ENCODE results near the gene UBL3.

Gene UBL3

GRCh38 chr13:29763436-29764180, 86.8 kb downstream of the UBL3 start:
- no peak for DNase-seq (ENCODE audit: extremely low spot score, insufficient read length, low read depth)
- no peak for FAIRE-seq

- no peak for DNase-seq (ENCODE audit: extremely low spot score, insufficient read length, low read depth)
- no peak for FAIRE-seq
These were observed 88.6 kb downstream of the UBL3 start for GRCh38 chr13:29761815-29762214.

- DNase-seq (ENCODE audit: extremely low spot score, insufficient read length, low read depth) (no peak), FAIRE-seq (no peak)
These were observed 89.3 kb downstream of the UBL3 start for GRCh38 chr13:29761160-29761559.

- DNase-seq (ENCODE audit: extremely low spot score, insufficient read length, low read depth) = no peak
- FAIRE-seq = peak; percentile 63
These were observed 89.9 kb downstream of the UBL3 start for GRCh38 chr13:29760544-29760943.

GRCh38 chr13:29758531-29759114, 91.8 kb downstream of the UBL3 start:
- peak; percentile 98 for FAIRE-seq
- peak; percentile 52 for DNase-seq (ENCODE audit: extremely low spot score, insufficient read length, low read depth)

GRCh38 chr13:29756506-29756905, 93.9 kb downstream of the UBL3 start:
- FAIRE-seq = no peak
- no peak for DNase-seq (ENCODE audit: extremely low spot score, insufficient read length, low read depth)

GRCh38 chr13:29754473-29754806, 96.0 kb downstream of the UBL3 start:
- DNase-seq (ENCODE audit: extremely low spot score, insufficient read length, low read depth) (no peak), FAIRE-seq (no peak)

GRCh38 chr13:29753618-29754472, 96.6 kb downstream of the UBL3 start:
- FAIRE-seq (no peak), DNase-seq (ENCODE audit: extremely low spot score, insufficient read length, low read depth) (no peak)

- no peak for FAIRE-seq
- no peak for DNase-seq (ENCODE audit: extremely low spot score, insufficient read length, low read depth)
These were observed 98.2 kb downstream of the UBL3 start for GRCh38 chr13:29752175-29752574.

GRCh38 chr13:29750183-29750530, 100.3 kb downstream of the UBL3 start:
- DNase-seq (ENCODE audit: extremely low spot score, insufficient read length, low read depth) = no peak
- no peak for FAIRE-seq

- no peak for FAIRE-seq
- DNase-seq (ENCODE audit: extremely low spot score, insufficient read length, low read depth) = no peak
These were observed 100.8 kb downstream of the UBL3 start for GRCh38 chr13:29749401-29750182.

GRCh38 chr13:29748097-29748496, 102.3 kb downstream of the UBL3 start:
- no peak for FAIRE-seq

GRCh38 chr13:29746148-29746677, 104.2 kb downstream of the UBL3 start:
- no peak for FAIRE-seq
- no peak for DNase-seq (ENCODE audit: extremely low spot score, insufficient read length, low read depth)

More at GRCh38 chr13:29748097-29748496, 102.3 kb downstream of the UBL3 start:
- no peak for DNase-seq (ENCODE audit: extremely low spot score, insufficient read length, low read depth)

GRCh38 chr13:29745704-29746103, 104.7 kb downstream of the UBL3 start:
- DNase-seq (ENCODE audit: extremely low spot score, insufficient read length, low read depth) (no peak), FAIRE-seq (no peak)

GRCh38 chr13:29743201-29743786, 107.1 kb downstream of the UBL3 start:
- FAIRE-seq (no peak), DNase-seq (ENCODE audit: extremely low spot score, insufficient read length, low read depth) (no peak)

- FAIRE-seq (no peak), DNase-seq (ENCODE audit: extremely low spot score, insufficient read length, low read depth) (no peak)
These were observed 109.5 kb downstream of the UBL3 start for GRCh38 chr13:29740961-29741360.

- no peak for DNase-seq (ENCODE audit: extremely low spot score, insufficient read length, low read depth)
- no peak for FAIRE-seq
These were observed 113.4 kb downstream of the UBL3 start for GRCh38 chr13:29737061-29737460.

GRCh38 chr13:29733147-29733611, 117.2 kb downstream of the UBL3 start:
- FAIRE-seq (no peak), DNase-seq (ENCODE audit: extremely low spot score, insufficient read length, low read depth) (no peak)

- FAIRE-seq (no peak), DNase-seq (ENCODE audit: extremely low spot score, insufficient read length, low read depth) (no peak)
These were observed 120.2 kb downstream of the UBL3 start for GRCh38 chr13:29730253-29730652.

- FAIRE-seq = no peak
- no peak for DNase-seq (ENCODE audit: extremely low spot score, insufficient read length, low read depth)
These were observed 128.0 kb downstream of the UBL3 start for GRCh38 chr13:29722415-29722814.
